ENCODE measurements around the gene SPG7.

- TF ChIP-seq, protein P1, sequence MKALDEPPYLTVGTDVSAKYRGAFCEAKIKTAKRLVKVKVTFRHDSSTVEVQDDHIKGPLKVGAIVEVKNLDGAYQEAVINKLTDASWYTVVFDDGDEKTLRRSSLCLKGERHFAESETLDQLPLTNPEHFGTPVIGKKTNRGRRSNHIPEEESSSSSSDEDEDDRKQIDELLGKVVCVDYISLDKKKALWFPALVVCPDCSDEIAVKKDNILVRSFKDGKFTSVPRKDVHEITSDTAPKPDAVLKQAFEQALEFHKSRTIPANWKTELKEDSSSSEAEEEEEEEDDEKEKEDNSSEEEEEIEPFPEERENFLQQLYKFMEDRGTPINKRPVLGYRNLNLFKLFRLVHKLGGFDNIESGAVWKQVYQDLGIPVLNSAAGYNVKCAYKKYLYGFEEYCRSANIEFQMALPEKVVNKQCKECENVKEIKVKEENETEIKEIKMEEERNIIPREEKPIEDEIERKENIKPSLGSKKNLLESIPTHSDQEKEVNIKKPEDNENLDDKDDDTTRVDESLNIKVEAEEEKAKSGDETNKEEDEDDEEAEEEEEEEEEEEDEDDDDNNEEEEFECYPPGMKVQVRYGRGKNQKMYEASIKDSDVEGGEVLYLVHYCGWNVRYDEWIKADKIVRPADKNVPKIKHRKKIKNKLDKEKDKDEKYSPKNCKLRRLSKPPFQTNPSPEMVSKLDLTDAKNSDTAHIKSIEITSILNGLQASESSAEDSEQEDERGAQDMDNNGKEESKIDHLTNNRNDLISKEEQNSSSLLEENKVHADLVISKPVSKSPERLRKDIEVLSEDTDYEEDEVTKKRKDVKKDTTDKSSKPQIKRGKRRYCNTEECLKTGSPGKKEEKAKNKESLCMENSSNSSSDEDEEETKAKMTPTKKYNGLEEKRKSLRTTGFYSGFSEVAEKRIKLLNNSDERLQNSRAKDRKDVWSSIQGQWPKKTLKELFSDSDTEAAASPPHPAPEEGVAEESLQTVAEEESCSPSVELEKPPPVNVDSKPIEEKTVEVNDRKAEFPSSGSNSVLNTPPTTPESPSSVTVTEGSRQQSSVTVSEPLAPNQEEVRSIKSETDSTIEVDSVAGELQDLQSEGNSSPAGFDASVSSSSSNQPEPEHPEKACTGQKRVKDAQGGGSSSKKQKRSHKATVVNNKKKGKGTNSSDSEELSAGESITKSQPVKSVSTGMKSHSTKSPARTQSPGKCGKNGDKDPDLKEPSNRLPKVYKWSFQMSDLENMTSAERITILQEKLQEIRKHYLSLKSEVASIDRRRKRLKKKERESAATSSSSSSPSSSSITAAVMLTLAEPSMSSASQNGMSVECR (CRISPR knock-in tag; IDR thresholded peaks at IDR 0.05), result no peak
- TF ChIP-seq KLF1 (tag; IDR thresholded peaks at IDR 0.05) (no peak), NFXL1 (CRISPR knock-in tag; IDR thresholded peaks at IDR 0.05) (no peak), ZNF217 (CRISPR knock-in tag; IDR thresholded peaks at IDR 0.05) (no peak), SREBF1 (IDR thresholded peaks at IDR 0.05; ENCODE audit: borderline replicate concordance, low read depth, low read length) (no peak)
- TF ChIP-seq, protein P2, sequence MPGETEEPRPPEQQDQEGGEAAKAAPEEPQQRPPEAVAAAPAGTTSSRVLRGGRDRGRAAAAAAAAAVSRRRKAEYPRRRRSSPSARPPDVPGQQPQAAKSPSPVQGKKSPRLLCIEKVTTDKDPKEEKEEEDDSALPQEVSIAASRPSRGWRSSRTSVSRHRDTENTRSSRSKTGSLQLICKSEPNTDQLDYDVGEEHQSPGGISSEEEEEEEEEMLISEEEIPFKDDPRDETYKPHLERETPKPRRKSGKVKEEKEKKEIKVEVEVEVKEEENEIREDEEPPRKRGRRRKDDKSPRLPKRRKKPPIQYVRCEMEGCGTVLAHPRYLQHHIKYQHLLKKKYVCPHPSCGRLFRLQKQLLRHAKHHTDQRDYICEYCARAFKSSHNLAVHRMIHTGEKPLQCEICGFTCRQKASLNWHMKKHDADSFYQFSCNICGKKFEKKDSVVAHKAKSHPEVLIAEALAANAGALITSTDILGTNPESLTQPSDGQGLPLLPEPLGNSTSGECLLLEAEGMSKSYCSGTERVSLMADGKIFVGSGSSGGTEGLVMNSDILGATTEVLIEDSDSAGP (CRISPR knock-in tag; IDR thresholded peaks at IDR 0.05), result no peak
Measured at GRCh38 chr16:89536371-89536770, 28.2 kb downstream of the SPG7 start.
